NCI-H2227 treated with DMSO at 0.1 percent for 48 hours (cell line): Measurements from ENCODE around the gene SRRM1.

Source experiments
- DNase-seq: peaks from one replicate; lab custom pipeline; 2025; lab: John Stamatoyannopoulos, UW

Gene SRRM1, protein sequence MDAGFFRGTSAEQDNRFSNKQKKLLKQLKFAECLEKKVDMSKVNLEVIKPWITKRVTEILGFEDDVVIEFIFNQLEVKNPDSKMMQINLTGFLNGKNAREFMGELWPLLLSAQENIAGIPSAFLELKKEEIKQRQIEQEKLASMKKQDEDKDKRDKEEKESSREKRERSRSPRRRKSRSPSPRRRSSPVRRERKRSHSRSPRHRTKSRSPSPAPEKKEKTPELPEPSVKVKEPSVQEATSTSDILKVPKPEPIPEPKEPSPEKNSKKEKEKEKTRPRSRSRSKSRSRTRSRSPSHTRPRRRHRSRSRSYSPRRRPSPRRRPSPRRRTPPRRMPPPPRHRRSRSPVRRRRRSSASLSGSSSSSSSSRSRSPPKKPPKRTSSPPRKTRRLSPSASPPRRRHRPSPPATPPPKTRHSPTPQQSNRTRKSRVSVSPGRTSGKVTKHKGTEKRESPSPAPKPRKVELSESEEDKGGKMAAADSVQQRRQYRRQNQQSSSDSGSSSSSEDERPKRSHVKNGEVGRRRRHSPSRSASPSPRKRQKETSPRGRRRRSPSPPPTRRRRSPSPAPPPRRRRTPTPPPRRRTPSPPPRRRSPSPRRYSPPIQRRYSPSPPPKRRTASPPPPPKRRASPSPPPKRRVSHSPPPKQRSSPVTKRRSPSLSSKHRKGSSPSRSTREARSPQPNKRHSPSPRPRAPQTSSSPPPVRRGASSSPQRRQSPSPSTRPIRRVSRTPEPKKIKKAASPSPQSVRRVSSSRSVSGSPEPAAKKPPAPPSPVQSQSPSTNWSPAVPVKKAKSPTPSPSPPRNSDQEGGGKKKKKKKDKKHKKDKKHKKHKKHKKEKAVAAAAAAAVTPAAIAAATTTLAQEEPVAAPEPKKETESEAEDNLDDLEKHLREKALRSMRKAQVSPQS

DNA sequence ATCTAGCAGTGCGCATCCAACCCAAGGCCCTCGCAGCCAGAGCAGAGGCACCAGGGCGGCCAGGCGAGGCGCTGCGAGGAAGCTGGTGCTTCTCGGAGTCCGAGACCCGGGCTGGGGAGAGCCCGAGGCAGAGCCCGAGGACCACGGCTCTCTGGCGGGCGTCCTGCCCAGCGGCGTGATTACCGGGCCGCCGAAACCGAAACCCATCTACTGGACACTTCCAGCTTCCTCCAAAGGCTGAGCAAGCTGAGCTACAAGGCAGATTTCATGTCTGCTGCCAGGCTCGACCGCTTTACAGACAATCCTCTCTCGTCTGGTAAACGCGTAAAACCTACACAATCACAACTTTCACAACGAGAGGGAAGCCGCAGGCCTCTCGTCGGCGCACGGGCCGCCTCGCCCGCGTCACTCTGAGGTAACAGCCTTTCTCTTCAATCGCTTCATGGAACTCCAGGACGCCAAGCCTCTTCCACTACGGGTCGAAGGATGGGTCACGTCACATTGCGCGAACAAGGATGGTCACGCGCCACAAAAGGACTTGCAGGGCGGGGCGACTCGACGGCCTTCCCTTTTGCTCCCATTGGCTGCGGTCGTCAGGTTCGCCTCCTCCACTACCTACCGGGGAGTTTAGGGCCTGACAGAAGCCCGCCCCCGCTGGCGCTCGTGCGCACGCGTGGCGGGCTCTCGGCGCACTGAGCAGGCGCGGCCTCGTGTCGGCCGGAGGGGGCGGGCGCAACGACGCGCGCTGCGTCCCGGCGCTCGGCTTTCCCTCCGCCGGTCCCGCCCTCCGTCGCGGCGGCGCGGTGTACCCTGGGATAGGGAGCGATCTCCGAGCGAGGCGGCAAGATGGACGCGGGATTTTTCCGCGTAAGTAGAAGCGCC lies at the start of gene SRRM1:
SRRM1 (plus strand) TSS at position 822 of the 882 bp plus-strand sequence; CDS start at position 847, 25 bp downstream.
- peak; percentile 97 for DNase-seq

- DNase-seq = no peak
Observed at GRCh38 chr1:24594328-24594598, 48.8 kb upstream of the SRRM1 start.

- DNase-seq = no peak
Observed at GRCh38 chr1:24596401-24596880, 46.7 kb upstream of the SRRM1 start.

GRCh38 chr1:24599265-24599664 lies 43.8 kb upstream of the SRRM1 start:
- no peak for DNase-seq

DNA sequence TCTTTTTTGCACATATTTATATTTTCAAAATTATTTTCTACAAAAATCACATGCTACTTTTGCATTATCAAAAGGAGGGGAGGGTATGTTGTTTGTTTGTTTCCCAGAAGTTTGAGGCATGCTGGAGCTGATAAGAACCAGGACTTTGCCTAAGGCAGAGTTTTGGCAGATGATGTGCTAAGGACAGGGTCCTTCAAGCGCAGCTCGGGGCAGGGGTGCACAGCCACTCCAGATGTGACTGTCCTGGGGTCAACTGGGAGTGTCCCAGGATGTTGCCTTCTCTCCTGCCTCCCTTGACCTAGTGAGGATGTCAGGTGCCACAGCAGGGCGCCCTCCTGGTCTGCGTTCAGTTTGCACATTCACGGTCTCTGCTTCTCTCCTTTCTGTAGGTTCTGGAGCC lies 42.6 kb upstream of the SRRM1 start:
- no peak for DNase-seq

DNA sequence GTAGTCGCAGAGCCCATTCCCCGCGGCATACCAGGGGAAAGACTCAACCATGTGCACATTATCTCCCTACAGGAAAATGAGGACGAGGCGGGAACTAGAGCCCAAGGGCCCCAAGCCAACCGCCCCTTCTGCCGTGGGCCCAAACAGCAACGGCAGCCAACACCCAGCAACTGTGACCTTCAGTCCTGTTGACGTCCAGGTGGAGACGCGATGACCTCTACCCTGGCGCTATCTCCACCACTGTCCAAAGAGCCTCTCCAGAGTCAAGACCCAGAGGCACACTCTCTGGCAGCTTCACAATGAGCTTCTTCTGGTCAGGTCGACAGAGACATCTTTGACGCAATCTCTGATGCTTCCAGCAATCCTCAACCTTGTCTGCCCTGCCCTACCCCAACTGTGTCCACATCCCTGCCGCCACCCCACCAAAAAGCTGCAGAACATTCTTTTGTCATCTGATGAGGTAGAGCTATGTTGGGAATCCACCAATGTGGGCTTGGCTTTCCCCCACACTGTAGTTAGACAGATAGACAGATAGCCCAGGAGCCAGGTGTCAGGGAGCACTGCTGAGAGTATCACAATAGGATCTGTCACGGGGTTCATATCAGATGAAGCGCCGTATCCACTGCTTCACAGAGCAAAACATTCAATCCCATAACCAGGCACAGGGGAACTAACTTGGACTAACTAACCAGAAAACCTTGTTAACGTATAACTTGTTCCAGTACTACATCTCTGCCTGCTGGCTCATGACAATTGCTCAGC lies 37.4 kb upstream of the SRRM1 start:
- DNase-seq = no peak

GRCh38 chr1:24606296-24606605 lies 36.9 kb upstream of the SRRM1 start:
- DNase-seq = no peak

- no peak for DNase-seq
Observed at GRCh38 chr1:24606621-24607020, 36.5 kb upstream of the SRRM1 start.

- DNase-seq = no peak
Observed at GRCh38 chr1:24609949-24610517, 33.1 kb upstream of the SRRM1 start.

GRCh38 chr1:24619376-24619775 lies 23.7 kb upstream of the SRRM1 start:
- peak; percentile 49 for DNase-seq

DNA sequence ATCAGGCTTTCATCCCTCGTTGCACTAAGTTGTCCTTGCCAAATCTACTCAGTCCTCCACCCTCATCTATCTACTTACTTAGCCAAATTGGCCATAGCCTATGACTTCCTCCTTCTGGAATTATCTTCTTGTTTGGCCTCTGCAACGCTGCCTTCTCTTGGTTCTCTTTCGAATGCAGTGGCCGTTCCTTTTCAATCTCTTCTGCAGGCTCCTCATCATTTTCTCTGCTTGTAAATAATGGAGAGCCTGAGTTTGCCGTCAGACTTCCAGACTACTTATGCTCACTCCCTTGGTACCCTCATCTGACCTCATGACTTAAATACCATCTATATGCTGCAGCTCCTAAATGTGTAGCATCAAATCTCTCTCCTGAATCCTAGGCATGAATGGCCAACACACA lies 22.4 kb upstream of the SRRM1 start:
- DNase-seq = no peak

GRCh38 chr1:24621121-24621520 lies 22.0 kb upstream of the SRRM1 start:
- DNase-seq = no peak

DNA sequence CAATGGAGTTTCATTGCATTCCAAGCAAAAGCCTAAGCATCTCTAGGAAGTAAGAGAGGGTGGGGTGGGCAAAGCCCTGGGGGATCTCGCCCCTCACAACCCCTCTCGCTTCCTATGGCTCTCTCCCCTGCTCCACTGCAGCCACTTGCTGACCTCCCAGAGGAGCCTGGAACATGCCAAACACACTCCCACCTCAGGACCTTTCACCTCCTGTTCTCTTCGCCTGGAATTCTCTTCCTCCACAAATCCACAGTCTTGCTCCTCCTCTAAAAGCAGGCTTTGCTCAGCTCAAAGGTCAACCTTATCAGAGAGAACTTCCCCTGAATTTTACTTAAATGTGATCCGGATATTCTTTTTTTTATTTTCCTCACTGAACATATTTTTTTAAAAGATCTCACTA lies 20.9 kb upstream of the SRRM1 start:
- no peak for DNase-seq

GRCh38 chr1:24632832-24633175 lies 10.3 kb upstream of the SRRM1 start:
- DNase-seq = no peak

GRCh38 chr1:24635195-24635843 lies 7.8 kb upstream of the SRRM1 start:
- peak; percentile 83 for DNase-seq

DNA sequence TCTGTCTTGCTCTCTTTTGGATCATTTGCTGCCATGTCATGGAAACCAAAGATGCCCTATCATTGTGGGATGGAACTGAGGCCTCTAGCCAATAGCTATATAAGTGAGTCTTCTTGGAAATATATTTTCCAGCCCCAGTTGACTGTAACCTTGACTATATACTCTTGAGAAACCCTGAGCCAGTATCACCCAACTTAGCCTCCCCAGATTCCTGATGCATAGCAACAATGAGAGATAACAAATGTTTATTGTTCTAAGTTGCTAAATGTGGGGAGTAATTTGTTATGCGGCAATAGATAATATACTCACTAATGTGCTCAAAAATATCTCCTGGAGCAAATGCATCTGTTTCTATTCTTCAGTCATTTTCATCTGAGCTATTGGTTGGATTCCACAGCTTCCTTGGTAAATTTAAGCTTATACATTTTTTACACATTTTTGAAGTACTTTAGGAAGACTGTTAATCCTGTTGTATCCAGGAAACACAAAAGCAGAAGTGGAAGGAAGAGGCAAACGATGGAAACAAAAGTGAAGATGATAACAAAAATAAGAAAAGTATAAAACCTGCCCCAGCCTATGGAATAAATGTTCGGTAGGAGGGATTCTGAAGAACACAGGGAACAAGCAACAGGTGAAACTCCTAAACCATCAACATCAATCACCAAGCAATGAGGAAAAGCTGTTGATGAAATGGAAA lies 6.3 kb upstream of the SRRM1 start:
- no peak for DNase-seq

- no peak for DNase-seq
Observed at GRCh38 chr1:24639094-24639493, 4.0 kb upstream of the SRRM1 start.

- no peak for DNase-seq
Observed at GRCh38 chr1:24639881-24640280, 3.2 kb upstream of the SRRM1 start.

DNA sequence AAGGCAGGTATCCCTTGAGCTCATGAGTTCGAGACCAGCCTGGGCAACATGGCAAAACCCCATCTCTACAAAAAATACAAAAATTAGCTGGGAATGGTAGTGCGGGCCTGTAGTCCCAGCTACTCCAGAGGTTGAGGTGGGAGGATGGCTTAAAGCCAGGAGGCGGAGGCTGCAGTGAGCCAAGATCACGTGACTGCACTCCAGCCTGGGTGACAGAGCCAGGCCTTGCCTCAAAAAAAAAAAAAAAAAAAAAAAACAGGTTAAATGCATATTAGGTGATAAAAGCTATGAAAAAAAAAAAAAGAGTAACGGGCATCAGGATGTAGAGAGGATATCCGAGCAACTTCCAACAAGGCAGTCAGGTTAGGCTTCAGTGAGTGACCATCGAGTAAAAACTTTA lies 2.8 kb upstream of the SRRM1 start:
- DNase-seq = no peak

- DNase-seq = peak; percentile 36
Observed at GRCh38 chr1:24641646-24642151, 1.4 kb upstream of the SRRM1 start.
